Suprapubic skin (tissue), 3 donors: ENCODE measurements around the gene UBL3.

Experiments used
- CTCF ChIP-seq, 2 donors: fragments of 200-600 bp in 1 of 2; fragments of 450-650 bp in 1 of 2; sonication (generic) in 1 of 2; IDR thresholded peaks; one replicate each; pipeline ENCODE4 v1.5.1; 2016 to 2019; ENCODE audit warnings: antibody characterized with exemption in 2 of 2, mild to moderate bottlenecking in 1 of 2, moderate library complexity in 1 of 2
- EP300 ChIP-seq: sonication (generic); formaldehyde crosslinking; IDR thresholded peaks from one replicate; pipeline ENCODE4 v1.6.1; 2017; ENCODE audit warnings: antibody characterized with exemption

DNA sequence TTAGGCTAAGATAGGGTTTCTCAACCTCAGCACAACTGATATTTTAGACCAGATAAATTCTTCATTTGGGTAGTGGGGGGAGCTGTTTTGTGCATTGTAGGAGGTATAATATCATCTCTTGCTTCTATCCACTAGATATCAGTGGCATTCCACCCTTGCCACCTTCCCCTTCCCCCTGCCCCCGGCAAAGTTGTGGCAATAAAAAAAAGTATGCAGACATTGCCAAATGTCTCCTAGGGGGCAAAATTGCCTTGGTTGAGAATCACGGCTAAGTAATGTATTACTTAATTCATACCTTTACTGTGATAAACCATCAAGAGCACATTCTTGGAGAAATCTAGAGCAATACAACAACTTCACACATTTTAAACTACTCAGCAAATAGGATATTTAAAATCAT, 51.4 kb downstream of the UBL3 start:
- no peak for TF ChIP-seq CTCF (IDR thresholded peaks at IDR 0.05)
- no peak for TF ChIP-seq EP300
